NOMO-1 treated with DMSO at 0.1 percent for 48 hours (cell line): ENCODE measurements around the gene PXT1.
A peak's percentile ranks its signal among the peaks of the same experiment; 100 is the strongest.

Source experiments
- DNase-seq: peaks from one replicate; lab custom pipeline; 2025; ENCODE audit not compliant: unreplicated experiment; lab: John Stamatoyannopoulos, UW

PXT1 gene

GRCh38 chr6:36347621-36348020 is 95.0 kb downstream of the PXT1 start:
- DNase-seq = no peak

DNA sequence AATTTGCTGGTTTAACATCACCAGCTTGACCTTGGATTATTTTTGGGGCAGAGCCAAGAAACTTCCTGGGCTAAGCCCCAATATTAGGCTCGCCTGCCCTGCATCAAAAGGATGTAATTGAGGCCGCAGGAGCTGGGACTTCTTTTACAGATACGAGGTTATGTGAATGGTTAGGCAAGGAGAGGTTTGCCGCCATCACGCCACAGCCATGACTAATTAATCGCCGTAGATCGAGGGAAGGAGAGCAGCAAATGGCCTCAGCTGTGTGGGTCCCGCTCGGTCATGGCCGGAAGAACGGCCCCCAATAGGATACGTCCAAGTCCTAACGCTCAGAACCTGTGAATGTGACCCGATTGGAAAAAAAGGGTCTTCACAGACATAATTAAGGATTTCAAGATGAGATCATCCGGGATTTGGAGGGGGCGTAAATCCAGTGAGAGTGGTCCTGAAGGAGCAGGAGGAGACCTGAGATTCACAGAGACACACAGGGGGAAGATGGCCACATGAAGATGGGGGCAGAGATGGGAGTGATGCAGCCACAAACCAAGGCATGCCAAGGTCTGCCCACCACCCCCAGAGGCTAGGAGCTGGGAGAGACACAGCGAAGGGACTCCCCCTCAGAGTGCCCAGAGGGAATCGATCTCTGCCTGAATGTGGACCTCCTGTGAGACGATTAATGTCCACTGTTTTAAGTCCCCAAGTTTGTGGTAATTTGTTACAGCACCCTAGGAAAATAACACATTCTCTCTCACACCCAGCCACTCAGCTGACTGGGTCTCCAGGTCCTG is 96.0 kb downstream of the PXT1 start:
- no peak for DNase-seq

DNA sequence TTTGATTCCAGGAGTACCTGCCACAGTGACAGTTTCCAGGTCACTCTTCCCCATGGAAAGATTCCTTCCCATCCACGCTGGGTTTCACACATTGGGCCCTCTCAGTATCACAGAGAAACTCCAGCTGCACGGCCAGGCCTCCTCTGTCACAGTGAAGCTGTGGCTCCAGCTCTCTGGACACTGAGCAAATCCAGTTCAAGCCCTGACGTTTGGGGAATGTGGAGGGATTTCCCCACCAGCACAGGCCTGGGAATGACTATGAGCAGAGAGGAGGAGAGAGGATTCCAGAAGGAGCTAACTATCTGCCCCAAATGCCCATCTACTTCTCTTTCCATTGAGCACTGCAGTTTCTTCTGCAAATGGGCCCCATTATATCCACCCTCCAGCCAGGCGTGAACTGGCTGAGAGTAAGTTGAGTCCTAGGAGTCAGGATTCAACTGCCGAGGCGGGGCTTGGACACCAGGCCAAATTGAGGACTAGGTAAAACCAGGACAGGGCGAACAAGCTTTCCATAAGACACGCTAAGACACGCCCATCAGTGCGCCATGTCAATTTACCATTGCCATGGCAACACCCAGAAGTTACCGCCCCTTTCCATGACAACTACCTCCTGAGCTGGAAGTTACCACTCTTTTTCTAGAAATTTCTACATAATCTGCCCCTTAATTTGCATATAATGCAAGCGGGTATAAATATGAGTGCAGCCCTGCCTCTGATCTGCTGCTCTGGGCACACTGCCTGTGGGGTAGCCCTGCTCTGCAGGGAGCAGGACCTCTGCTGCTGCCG is 96.8 kb downstream of the PXT1 start:
- no peak for DNase-seq

DNA sequence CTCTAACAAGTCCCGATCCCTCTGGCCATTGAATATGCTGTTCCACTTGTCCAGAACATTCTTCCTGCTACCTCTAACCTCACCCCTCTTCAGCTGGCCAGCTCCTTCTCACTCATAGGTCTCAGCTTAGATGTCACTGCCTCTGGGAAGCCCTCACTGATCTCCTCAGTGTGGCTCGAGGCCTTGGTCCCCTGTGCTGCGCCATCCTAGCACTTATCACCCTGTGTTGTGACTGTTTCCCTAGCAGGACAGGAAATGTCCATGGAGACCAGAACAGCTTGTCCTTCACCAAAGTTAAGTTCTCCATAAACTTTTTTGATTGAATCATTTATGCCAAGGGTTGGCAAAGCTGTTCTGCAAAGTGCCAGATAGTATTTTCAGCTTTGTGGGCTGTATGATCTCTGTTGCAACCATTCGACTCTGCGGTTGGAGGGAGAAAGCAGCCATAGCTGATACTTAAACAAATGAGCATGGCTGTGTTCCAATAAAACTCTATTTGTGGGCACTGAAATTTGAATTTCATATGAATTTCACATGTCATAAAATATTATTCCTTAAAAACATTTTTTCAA is 99.5 kb downstream of the PXT1 start:
- DNase-seq = peak; percentile 13

GRCh38 chr6:36340618-36341454 is 101.8 kb downstream of the PXT1 start:
- DNase-seq = peak; percentile 42
